Endothelial cell of umbilical vein (primary cell): ENCODE measurements around the gene HAVCR1. TPM values are rescaled to one million over a fixed set of nuclear protein-coding genes. Genes with fewer than 3 reads are reported as not detected.

Experiments used
- BruUV-seq: library from RNA; stranded (reverse); fragments of 400-500 nt; replicated peaks from 2 replicates; lab custom pipeline; 2021; lab: Mats Ljungman, UMichigan
- CTCF ChIA-PET: fragments of 300-600, 350-600 bp; sonication (Branson Sonifier 250); formaldehyde crosslinking; loops from one replicate; lab custom pipeline; 2021; ENCODE audit warnings: antibody characterized with exemption, inconsistent platforms; lab: Charles Lee
- POLR2A ChIA-PET: fragments of 300-600, 350-600 bp; sonication (Branson Sonifier 250); formaldehyde crosslinking; loops from one replicate; lab custom pipeline; 2021; ENCODE audit warnings: antibody characterized with exemption, inconsistent platforms; lab: Charles Lee
- DNase-seq: peaks from one replicate; pipeline ENCODE4 v3.0.0-alpha.2; 2011; ENCODE audit warnings: low read depth, low spot score
- FAIRE-seq: peaks from 2 replicates; lab custom pipeline; 2011; peaks lifted over from hg19 to GRCh38; lab: Jason Lieb, UNC
- H2AFZ ChIP-seq: 2 replicates; pipeline ENCODE4 v1.6.0; 2012; ENCODE audit warnings: low read depth, low read length, control low read depth, inconsistent platforms
- H3K27ac ChIP-seq: 2 replicates; pipeline ENCODE4 v1.5.1; 2011; ENCODE audit warnings: low read depth, mild to moderate bottlenecking, control low read depth, low read length, moderate library complexity; ENCODE audit not compliant: insufficient read depth
- H3K27me3 ChIP-seq, 2 experiments: 2 replicates each; pipeline versions ENCODE4 v1.6.0 to v1.6.1; 2011; ENCODE audit warnings: low read length in 2 of 2, mixed read lengths in 1 of 2; ENCODE audit not compliant: control insufficient read depth in 2 of 2, insufficient read depth in 2 of 2
- H3K36me3 ChIP-seq, 2 experiments: 2 replicates in 1 of 2; 3 replicates in 1 of 2; pipeline ENCODE4 v1.5.1; 2011; ENCODE audit warnings: low read length in 2 of 2, mild to moderate bottlenecking in 1 of 2, moderate library complexity in 1 of 2; ENCODE audit not compliant: control insufficient read depth in 2 of 2, insufficient read depth in 2 of 2; ENCODE audit errors: extremely low read depth in 1 of 2
- H3K4me1 ChIP-seq: 3 replicates; pipeline ENCODE4 v1.5.1; 2011; ENCODE audit warnings: mild to moderate bottlenecking, low read length; ENCODE audit not compliant: control insufficient read depth, insufficient read depth; ENCODE audit errors: extremely low read depth
- H3K4me2 ChIP-seq: 2 replicates; pipeline ENCODE4 v1.6.1; 2011; ENCODE audit warnings: low read length, control low read depth, mixed read lengths; ENCODE audit not compliant: insufficient read depth
- H3K4me3 ChIP-seq, 3 experiments: fragments of 200-600 bp in 1 of 3; sonication (generic), shearing (Covaris generic) in 1 of 3; replicated peaks in 1 of 3; 2 replicates each; pipeline ENCODE4 v1.5.1; 2011 to 2016; ENCODE audit warnings: control low read depth in 3 of 3, low read length in 3 of 3, mild to moderate bottlenecking in 2 of 3, inconsistent platforms in 1 of 3, low read depth in 1 of 3, moderate library complexity in 1 of 3; ENCODE audit not compliant: insufficient read depth in 1 of 3
- H3K79me2 ChIP-seq: 2 replicates; pipeline ENCODE4 v1.6.0; 2012; ENCODE audit warnings: low read length, inconsistent platforms; ENCODE audit not compliant: control insufficient read depth, insufficient read depth
- H3K9ac ChIP-seq: replicated peaks from 2 replicates; pipeline ENCODE3; 2011; ENCODE audit warnings: low read length, control low read depth; ENCODE audit not compliant: insufficient read depth; ENCODE audit errors: extremely low read depth
- H3K9me1 ChIP-seq: replicated peaks from 3 replicates; pipeline ENCODE4 v1.6.0; 2011; ENCODE audit warnings: mild to moderate bottlenecking, low read length; ENCODE audit not compliant: control insufficient read depth, insufficient read depth; ENCODE audit errors: extremely low read depth
- H3K9me3 ChIP-seq: replicated peaks from 2 replicates; pipeline ENCODE4 v1.5.1; 2012; ENCODE audit warnings: low read length, inconsistent platforms; ENCODE audit not compliant: control insufficient read depth, insufficient read depth
- H4K20me1 ChIP-seq: replicated peaks from 2 replicates; pipeline ENCODE3; 2011; ENCODE audit warnings: mild to moderate bottlenecking, low read length; ENCODE audit not compliant: control insufficient read depth, insufficient read depth; ENCODE audit errors: extremely low read depth
- CTCF ChIP-seq, 2 donors: IDR thresholded peaks; 1 replicate in 1 of 2; 2 replicates in 1 of 2; pipeline ENCODE4 v1.5.1; 2011; ENCODE audit warnings: low read length in 2 of 2, mild to moderate bottlenecking in 2 of 2, moderate library complexity in 2 of 2, control low read depth in 1 of 2, inconsistent platforms in 1 of 2, low read depth in 1 of 2; ENCODE audit not compliant: insufficient read depth in 1 of 2; ENCODE audit errors: extremely low read depth in 1 of 2
- EZH2 ChIP-seq: IDR thresholded peaks from 2 replicates; pipeline ENCODE4 v1.6.1; 2012; ENCODE audit warnings: borderline replicate concordance, low read depth, mild to moderate bottlenecking, moderate library complexity, low read length, inconsistent platforms; ENCODE audit not compliant: severe bottlenecking
- FOS ChIP-seq: IDR thresholded peaks from 2 replicates; pipeline ENCODE4 v1.6.1; 2011; ENCODE audit warnings: mild to moderate bottlenecking, low read length, moderate library complexity, borderline replicate concordance; ENCODE audit not compliant: insufficient read depth
- GATA2 ChIP-seq: IDR thresholded peaks from 2 replicates; pipeline ENCODE4 v1.7.0; 2011; ENCODE audit warnings: low read depth, mild to moderate bottlenecking, moderate library complexity, mixed read lengths, low read length; ENCODE audit not compliant: insufficient read length, insufficient read depth
- JUN ChIP-seq: IDR thresholded peaks from 2 replicates; pipeline ENCODE4 v1.6.1; 2011; ENCODE audit warnings: borderline replicate concordance, low read depth; ENCODE audit not compliant: insufficient read length, insufficient read depth
- MAX ChIP-seq: IDR thresholded peaks from 2 replicates; pipeline ENCODE4 v1.6.1; 2011; ENCODE audit not compliant: insufficient read depth, insufficient read length
- MYC ChIP-seq: IDR thresholded peaks from one replicate; pipeline ENCODE4 v1.6.1; 2011; ENCODE audit warnings: mild to moderate bottlenecking, low read depth, low read length
- POLR2A ChIP-seq: IDR thresholded peaks from 2 replicates; pipeline ENCODE4 v1.6.1; 2012; ENCODE audit warnings: low read depth, mild to moderate bottlenecking, control low read depth, low read length
- POLR2AphosphoS5 ChIP-seq: IDR thresholded peaks from 2 replicates; pipeline ENCODE4 v1.6.1; 2012; ENCODE audit warnings: low read depth, mild to moderate bottlenecking, control low read depth, low read length, moderate library complexity; ENCODE audit not compliant: insufficient read depth
- dilution Hi-C: fragments of 300-500 bp; cut with MboI; formaldehyde crosslinking; loops from one replicate; pipeline ENCODE4 v1.15.0; 2019; ENCODE audit warnings: low sequenced_read_pairs; ENCODE audit not compliant: extremely low pct_ligation_motif_present
- intact Hi-C: fragments of 100-400 bp; cut with micrococcal nuclease; formaldehyde crosslinking; loops from one replicate; pipeline ENCODE4 v1.10.0; 2022
- polyA plus RNA-seq, 4 experiments: library from polyadenylated mRNA; depleted of rRNA in 3 of 4; stranded (reverse) in 3 of 4; unstranded in 1 of 4; fragments of >200 nt; gene quantifications; 2 replicates each; pipeline versions ENCODE4 v1.2.1 to v1.2.3, GENCODE V29; 2011 to 2012; ENCODE audit warnings: missing spikeins in 1 of 4
- total RNA-seq: library from RNA; stranded (reverse); gene quantifications from 2 replicates; pipeline ENCODE4 v1.2.3, GENCODE V29; 2021

The HAVCR1 gene
- total and polyA plus RNA-seq, 2 donors (not counting 3 experiments of a cell fraction or from before 2014, with no cell fraction given), result not detected

GRCh38 chr5:157006262-157006661, 52.7 kb downstream of the HAVCR1 start:
- Histone ChIP-seq H2AFZ (no peak overlapping the region), H3K4me2 (no peak overlapping the region), H4K20me1 (no peaks in the 10 kb centered on the region), H3K27me3 (no peaks in the 10 kb centered on the region), H3K9me1 (no peaks in the 10 kb centered on the region), H3K4me1 (no peaks in the 10 kb centered on the region), H3K79me2 (no peaks in the 10 kb centered on the region), H3K9me3 (peaks cover 2% of the 10 kb centered on the region), H3K4me3 (no peak overlapping the region), H3K36me3 (no peaks in the 10 kb centered on the region), H3K9ac (no peak overlapping the region), H3K27ac (no peak overlapping the region)
- dilution Hi-C loops, result no loop called here
- intact Hi-C loops, result no loop called here
- CTCF ChIA-PET, result no interaction called here
- DNase-seq, result no peak
- TF ChIP-seq MAX, result no peak
- no peak for TF ChIP-seq JUN
- no peak for TF ChIP-seq CTCF (IDR thresholded peaks at IDR 0.05; ENCODE audit: extremely low read depth in 1 of 2, insufficient read depth in 1 of 2, low read depth in 1 of 2, low read length in 2 of 2)
- TF ChIP-seq POLR2A, result no peak
- no peak for TF ChIP-seq EZH2
- TF ChIP-seq MYC, result no peak
- TF ChIP-seq FOS, result no peak
- TF ChIP-seq POLR2AphosphoS5, result no peak
- no peak for TF ChIP-seq GATA2
- POLR2A ChIA-PET, result no interaction called here
- no peak for FAIRE-seq
- BruUV-seq, result no TSS peak
